GM21737 (cell line): ENCODE results near the gene MFSD12.
"Not testable (repeated sequence)": the region's sequence is repeated elsewhere in the genome, so short reads cannot be mapped to it uniquely, and the experiment has no call there.

Source experiments
- ATAC-seq: cut with Tn5 transposase; IDR thresholded peaks from one replicate; pipeline ENCODE4 v1.9.1; 2021; ENCODE audit warnings: mild to moderate bottlenecking, moderate library complexity; ENCODE audit not compliant: unreplicated experiment

The MFSD12 gene

DNA sequence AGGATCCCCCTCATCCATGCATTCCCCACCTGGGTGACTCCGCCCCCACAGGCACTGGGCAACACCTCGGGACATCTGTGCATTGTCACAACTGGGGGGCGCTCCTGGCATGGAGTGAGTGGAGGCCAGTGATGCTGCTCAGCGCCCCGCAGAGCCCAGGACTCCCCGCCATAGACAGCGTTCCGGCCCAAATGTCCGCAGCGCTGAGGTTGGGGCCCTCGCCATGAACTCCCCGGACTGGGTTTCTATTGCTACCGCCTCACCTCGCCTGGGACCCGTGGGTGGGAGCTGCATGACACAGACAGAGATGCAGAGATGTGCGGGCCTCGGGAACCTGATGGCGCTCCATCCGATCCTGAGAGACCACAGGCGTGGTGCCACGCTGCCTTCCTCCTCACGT, 46.7 kb downstream of the MFSD12 start:
- no peak for ATAC-seq

- no peak for ATAC-seq
Observed at GRCh38 chr19:3509566-3509989, 47.8 kb downstream of the MFSD12 start.

- no peak for ATAC-seq
Observed at GRCh38 chr19:3508771-3509535, 48.4 kb downstream of the MFSD12 start.

DNA sequence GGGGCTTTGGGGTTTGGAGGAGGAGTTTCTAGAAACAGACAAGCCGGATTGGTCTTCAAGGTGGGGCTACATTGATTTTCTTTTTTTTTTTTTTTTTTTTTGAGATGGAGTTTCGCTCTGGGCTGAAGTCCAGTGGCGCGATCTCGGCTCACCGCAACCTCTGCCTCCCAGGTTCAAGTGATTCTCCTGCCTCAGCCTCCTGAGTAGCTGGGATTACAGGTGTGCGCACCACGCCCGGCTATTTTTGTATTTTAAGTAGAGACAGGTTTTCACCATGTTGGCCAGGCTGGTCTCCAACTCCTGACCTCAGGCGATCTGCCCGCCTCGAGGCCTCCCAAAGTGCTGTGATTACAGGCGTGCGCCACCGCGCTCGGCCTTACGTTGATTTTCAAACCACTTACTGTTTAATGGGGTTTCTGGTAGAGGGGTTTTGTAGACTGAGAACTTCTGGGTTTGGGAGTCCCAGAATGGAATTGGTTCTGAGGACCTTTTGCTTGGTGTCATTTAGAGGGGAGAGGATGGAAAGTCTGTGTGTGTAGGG, 49.2 kb downstream of the MFSD12 start:
- ATAC-seq, result not testable (repeated sequence)

GRCh38 chr19:3507371-3508120, 49.8 kb downstream of the MFSD12 start:
- ATAC-seq, result no peak

GRCh38 chr19:3506384-3507340, 50.7 kb downstream of the MFSD12 start:
- peak; percentile 15 for ATAC-seq

GRCh38 chr19:3505598-3506383, 51.6 kb downstream of the MFSD12 start, which contains the start of gene FZR1:
Gene FZR1, plus strand, starts transcription at chr19:3506311. Its CDS starts 16,679 bp downstream, at chr19:3522990.
- ATAC-seq, result peak; percentile 86

DNA sequence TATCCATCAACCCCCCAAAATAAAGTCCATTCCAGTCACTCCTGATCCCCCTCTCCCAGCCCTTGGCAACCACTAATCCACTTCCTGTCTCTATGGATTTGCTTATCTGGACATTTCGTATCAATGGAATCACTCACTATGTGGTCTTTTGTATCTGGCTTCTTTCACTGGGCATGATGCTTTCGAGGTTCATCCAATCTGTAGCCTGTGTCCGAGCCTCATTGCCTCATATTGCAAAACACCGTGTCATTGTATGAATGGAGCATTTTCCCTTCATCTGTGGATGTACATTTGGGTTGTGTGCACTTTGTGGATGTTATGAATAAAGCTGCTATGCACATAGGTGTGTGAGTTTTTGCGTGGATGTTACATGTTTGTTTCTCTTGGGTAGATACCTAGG, 52.7 kb downstream of the MFSD12 start:
- no peak for ATAC-seq

DNA sequence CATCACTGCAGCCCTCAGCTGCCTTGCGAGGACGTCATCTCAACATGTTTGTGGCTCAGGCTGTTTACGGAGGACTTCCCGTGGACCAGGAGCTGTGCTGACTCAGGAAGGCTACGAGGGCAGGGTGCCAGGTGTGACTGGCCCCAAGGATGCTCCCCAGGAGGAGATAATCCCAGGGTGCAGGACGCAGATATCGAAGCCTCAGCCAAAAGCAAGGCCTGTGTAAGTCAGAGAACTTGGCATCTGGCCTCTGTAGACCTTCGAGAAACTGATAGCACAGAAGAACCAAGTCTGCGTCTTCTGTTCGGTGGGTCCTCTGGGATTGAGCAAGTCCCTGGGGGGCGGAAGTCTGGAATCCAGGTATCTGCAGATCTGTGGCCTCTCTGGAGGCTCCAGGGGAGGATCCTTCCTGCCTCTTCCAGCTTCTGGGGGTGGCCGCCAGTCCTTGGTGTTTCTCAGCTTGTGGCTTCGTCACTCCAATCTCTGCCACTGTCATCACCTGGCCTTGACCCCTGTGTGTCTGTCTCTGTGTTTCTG, 54.3 kb downstream of the MFSD12 start:
- ATAC-seq, result no peak

GRCh38 chr19:3501780-3502179, 55.6 kb downstream of the MFSD12 start:
- no peak for ATAC-seq

DNA sequence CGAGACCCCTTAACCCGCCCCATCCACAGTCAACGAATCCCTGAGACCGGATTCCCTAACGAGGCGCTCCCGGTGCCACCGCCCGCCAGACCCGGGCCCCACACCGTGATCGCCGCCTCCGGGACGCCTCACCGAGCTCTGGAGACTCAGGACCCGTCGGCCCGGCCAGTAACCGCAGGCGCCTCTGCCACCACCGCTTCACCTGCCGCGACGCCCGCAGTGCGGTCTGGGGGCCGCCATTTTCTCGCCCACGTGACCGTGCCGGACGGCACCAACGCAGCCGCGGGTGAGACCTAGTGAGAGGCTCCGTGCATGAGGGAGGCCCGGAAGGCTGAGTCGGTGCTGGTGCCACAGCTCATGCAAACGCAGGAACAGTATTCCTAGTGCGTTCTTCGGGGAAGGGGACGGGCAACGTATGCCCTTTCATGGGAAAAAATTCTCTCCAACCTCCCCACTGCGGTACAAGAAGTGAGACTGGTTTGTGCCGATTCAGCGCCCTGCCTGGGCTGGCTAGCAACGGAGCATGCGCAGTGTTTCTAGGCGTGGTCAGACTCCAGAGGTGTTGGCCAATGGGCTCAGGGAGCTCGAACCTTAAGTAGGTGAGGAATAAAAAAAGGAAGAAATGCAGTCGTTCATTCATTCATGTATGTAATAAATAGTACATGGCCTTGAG, 56.8 kb downstream of the MFSD12 start, which contains the start of gene DOHH:
Gene DOHH (minus strand): TSS at position 246 of the 673 bp plus-strand sequence. CDS start 3,860 bp downstream, outside the sequence.
- peak; percentile 81 for ATAC-seq

GRCh38 chr19:3499738-3500428, 57.5 kb downstream of the MFSD12 start:
- ATAC-seq, result peak; percentile 9

- no peak for ATAC-seq
Observed at GRCh38 chr19:3497757-3498520, 59.4 kb downstream of the MFSD12 start.

GRCh38 chr19:3496392-3497273, 60.8 kb downstream of the MFSD12 start:
- no peak for ATAC-seq

- no peak for ATAC-seq
Observed at GRCh38 chr19:3494559-3494958, 62.8 kb downstream of the MFSD12 start.
